Activated T-cell treated with anti-CD3 and anti-CD28 coated beads, Interleukin-2, amount 50 U/mL, for 24 hours (primary cell): Measurements from ENCODE around the gene TAOK1.

Experiments used
- DNase-seq: peaks from one replicate; pipeline ENCODE4 v3.0.0-alpha.2; 2020
- H3K27ac Mint-ChIP-seq: 2 replicates; pipeline ENCODE4 v1.8.0; 2020; ENCODE audit warnings: mild to moderate bottlenecking, mixed read lengths
- H3K27me3 Mint-ChIP-seq: 2 replicates; pipeline ENCODE4 v1.8.0; 2020; ENCODE audit warnings: mixed read lengths
- H3K36me3 Mint-ChIP-seq: 2 replicates; pipeline ENCODE4 v1.8.0; 2020; ENCODE audit warnings: low read depth, mixed read lengths
- H3K4me1 Mint-ChIP-seq: 2 replicates; pipeline ENCODE4 v1.8.0; 2020; ENCODE audit warnings: low read depth, mixed read lengths
- H3K4me3 Mint-ChIP-seq: 2 replicates; pipeline ENCODE4 v1.8.0; 2020; ENCODE audit warnings: mild to moderate bottlenecking, moderate library complexity, mixed read lengths
- H3K9me3 Mint-ChIP-seq: 2 replicates; pipeline ENCODE4 v1.8.0; 2020; ENCODE audit warnings: mixed read lengths

Gene TAOK1

DNA sequence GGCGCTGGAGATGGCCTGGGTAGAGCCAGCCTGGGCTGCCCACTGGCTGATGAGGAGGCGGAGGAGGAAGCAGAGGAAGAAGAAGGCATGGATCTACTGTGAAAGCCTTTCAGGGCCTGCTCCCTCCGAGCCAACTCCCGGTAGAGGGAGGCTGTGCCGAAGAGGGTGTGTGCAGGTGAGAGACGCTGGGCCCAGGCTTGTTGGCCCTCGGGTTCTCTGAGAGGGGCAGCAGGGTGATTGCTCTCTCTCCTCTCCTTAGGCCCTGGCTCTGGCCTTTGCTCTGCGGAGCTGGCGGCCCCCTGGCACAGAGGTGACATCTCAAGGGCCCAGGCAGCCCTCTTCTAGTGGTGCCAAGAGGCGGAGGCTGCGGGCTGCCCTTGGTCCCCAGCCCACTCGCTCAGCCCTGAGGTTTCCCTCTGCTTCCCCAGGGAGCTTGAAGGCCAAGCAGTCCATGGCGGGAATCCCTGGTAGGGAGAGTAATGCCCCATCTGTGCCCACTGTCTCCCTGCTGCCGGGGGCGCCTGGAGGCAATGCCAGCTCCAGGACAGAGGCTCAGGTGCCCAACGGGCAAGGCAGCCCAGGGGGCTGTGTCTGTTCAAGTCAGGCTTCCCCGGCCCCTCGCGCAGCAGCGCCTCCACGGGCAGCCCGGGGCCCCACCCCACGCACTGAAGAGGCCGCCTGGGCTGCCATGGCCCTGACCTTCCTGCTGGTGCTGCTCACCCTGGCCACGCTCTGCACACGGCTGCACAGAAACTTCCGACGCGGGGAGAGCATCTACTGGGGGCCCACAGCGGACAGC, 181.9 kb downstream of the TAOK1 start:
- Mint-ChIP-seq H3K27ac (peak overlapping the region; percentile 59), H3K4me3 (no peak overlapping the region), H3K9me3 (no peaks in the 10 kb centered on the region), H3K36me3 (peaks cover 53% of the 10 kb centered on the region), H3K27me3 (no peaks in the 10 kb centered on the region), H3K4me1 (peaks cover 27% of the 10 kb centered on the region)
- DNase-seq = peak; percentile 44

- Mint-ChIP-seq H3K4me1 (peaks cover 25% of the 10 kb centered on the region), H3K27ac (peak overlapping the region; percentile 55), H3K4me3 (no peak overlapping the region), H3K9me3 (no peaks in the 10 kb centered on the region), H3K27me3 (no peaks in the 10 kb centered on the region), H3K36me3 (peaks cover 58% of the 10 kb centered on the region)
- DNase-seq = peak; percentile 79
These were observed 182.8 kb downstream of the TAOK1 start for GRCh38 chr17:29572691-29573557.

DNA sequence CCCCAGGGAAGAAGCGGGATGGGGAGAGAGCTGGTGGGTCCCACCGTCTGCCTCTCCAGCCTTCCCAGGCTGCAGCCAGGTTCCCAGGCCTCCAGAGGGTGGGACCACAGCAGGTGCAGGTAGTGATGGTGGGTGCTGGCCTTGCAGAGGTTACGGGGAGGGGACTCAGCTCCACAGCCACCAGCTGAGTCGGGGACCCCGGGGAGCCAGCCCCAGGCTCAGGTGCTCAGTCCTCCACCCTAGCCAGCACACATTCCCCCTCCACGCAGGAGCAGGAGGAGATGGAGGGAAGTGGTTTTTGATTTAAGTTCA, 183.4 kb downstream of the TAOK1 start:
- no peaks in the 10 kb centered on the region for H3K9me3 Mint-ChIP-seq

GRCh38 chr17:29573871-29574731, 183.9 kb downstream of the TAOK1 start:
- Mint-ChIP-seq H3K27me3 (no peaks in the 10 kb centered on the region), H3K4me1 (peaks cover 21% of the 10 kb centered on the region), H3K4me3 (no peak overlapping the region), H3K36me3 (peaks cover 66% of the 10 kb centered on the region), H3K9me3 (no peaks in the 10 kb centered on the region), H3K27ac (peak overlapping the region; percentile 55)
- no peak for DNase-seq

More for the DNA sequence above, 183.4 kb downstream of the TAOK1 start:
- DNase-seq = no peak
- Mint-ChIP-seq H3K27ac (peak overlapping the region; percentile 55), H3K4me1 (peaks cover 23% of the 10 kb centered on the region), H3K27me3 (no peaks in the 10 kb centered on the region), H3K4me3 (no peak overlapping the region), H3K36me3 (peaks cover 62% of the 10 kb centered on the region)

- no peak overlapping the region for H3K4me3 Mint-ChIP-seq
- H3K27ac Mint-ChIP-seq = peak overlapping the region; percentile 34
These were observed 184.8 kb downstream of the TAOK1 start for GRCh38 chr17:29574732-29575510.

GRCh38 chr17:29575511-29576213, 185.5 kb downstream of the TAOK1 start:
- Mint-ChIP-seq H3K4me1 (peaks cover 24% of the 10 kb centered on the region), H3K27me3 (no peaks in the 10 kb centered on the region), H3K4me3 (no peak overlapping the region), H3K27ac (peak overlapping the region; percentile 34), H3K9me3 (no peaks in the 10 kb centered on the region), H3K36me3 (peaks cover 79% of the 10 kb centered on the region)
- DNase-seq = no peak

More at GRCh38 chr17:29574732-29575510, 184.8 kb downstream of the TAOK1 start:
- Mint-ChIP-seq H3K4me1 (peaks cover 19% of the 10 kb centered on the region), H3K9me3 (no peaks in the 10 kb centered on the region), H3K36me3 (peaks cover 74% of the 10 kb centered on the region), H3K27me3 (no peaks in the 10 kb centered on the region)
- peak; percentile 20 for DNase-seq

GRCh38 chr17:29576214-29577000, 186.2 kb downstream of the TAOK1 start:
- H3K36me3 Mint-ChIP-seq = peaks cover 84% of the 10 kb centered on the region
- H3K4me3 Mint-ChIP-seq = no peak overlapping the region

DNA sequence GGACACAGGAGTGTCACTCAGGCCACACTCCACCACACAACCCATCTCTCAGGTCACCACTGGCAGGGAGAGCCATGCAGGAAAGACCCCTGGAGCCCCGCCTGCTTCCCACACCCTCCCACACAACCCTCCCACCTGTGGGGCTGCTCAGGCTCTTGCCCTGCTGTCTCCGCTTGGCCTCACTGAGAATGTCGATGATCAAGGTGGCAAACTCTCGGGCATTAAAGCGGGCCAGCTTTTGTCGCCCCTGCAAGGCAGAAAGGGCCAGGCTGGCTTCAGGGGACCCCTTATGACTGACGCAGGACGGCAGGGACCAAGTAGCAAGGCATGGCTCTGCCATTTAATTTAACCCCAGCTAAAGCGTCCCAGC, 186.8 kb downstream of the TAOK1 start:
- no peaks in the 10 kb centered on the region for H3K27me3 Mint-ChIP-seq
- H3K4me3 Mint-ChIP-seq = no peak overlapping the region
- H3K9me3 Mint-ChIP-seq = no peaks in the 10 kb centered on the region
- DNase-seq = no peak
- H3K4me1 Mint-ChIP-seq = peaks cover 27% of the 10 kb centered on the region
- H3K27ac Mint-ChIP-seq = no peak overlapping the region
- H3K36me3 Mint-ChIP-seq = peaks cover 90% of the 10 kb centered on the region

More at GRCh38 chr17:29576214-29577000, 186.2 kb downstream of the TAOK1 start:
- Mint-ChIP-seq H3K27me3 (no peaks in the 10 kb centered on the region), H3K9me3 (no peaks in the 10 kb centered on the region), H3K4me1 (peaks cover 27% of the 10 kb centered on the region), H3K27ac (no peak overlapping the region)
- no peak for DNase-seq

- no peak for DNase-seq
- Mint-ChIP-seq H3K27ac (no peak overlapping the region), H3K27me3 (no peaks in the 10 kb centered on the region), H3K4me1 (peaks cover 31% of the 10 kb centered on the region), H3K36me3 (peaks cover 96% of the 10 kb centered on the region), H3K9me3 (no peaks in the 10 kb centered on the region), H3K4me3 (no peak overlapping the region)
These were observed 187.4 kb downstream of the TAOK1 start for GRCh38 chr17:29577385-29578211.

GRCh38 chr17:29578626-29579485, 188.7 kb downstream of the TAOK1 start:
- peaks cover 25% of the 10 kb centered on the region for H3K4me1 Mint-ChIP-seq
- DNase-seq = no peak
- H3K9me3 Mint-ChIP-seq = no peaks in the 10 kb centered on the region
- no peak overlapping the region for H3K4me3 Mint-ChIP-seq
- peaks cover 100% of the 10 kb centered on the region for H3K36me3 Mint-ChIP-seq
- peak overlapping the region; percentile 27 for H3K27ac Mint-ChIP-seq
- no peaks in the 10 kb centered on the region for H3K27me3 Mint-ChIP-seq

DNA sequence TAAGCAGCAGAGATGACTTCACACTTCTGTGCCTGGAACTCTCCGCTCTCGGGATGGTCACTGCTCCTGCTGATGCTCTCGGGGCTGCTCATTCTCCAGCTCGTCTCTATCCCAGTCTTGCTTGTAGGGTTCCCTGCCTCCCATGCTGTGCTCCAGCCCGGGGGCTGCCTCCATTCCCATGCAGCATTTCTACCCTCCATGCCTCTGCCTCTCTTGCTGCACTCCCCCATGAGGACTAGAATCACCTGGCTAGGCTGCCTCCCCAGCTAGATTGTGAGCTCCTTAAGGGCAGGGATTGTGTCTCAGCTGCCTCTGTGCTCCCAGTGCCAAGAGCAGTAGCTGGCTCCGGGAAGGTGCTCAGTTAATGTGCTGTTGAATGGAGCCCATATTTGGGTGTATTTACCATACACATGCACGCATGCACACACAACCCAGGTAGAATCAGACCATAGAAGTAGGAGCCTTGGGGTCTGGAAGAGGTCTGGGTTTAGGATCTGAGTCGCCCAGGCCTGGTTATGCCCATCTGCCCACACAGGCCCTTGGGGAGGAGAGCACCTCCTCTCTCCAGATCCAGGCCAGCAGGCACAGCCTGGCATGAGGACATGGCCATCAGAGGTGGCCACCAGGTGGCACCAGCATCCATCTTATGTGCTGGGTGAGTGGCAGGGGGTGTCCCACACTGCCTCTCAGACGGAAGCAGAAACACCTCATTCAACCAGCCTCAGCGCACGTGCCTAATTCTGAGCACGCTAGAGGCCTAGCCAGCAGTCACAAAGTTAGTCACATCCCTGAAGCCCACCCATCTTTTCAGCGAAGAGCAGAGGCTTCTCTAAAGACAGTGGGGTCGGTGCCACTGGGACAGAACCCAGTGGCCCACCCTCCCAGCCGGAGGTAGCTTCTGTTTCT, 190.0 kb downstream of the TAOK1 start:
- H3K4me3 Mint-ChIP-seq = no peak overlapping the region
- H3K27ac Mint-ChIP-seq = peak overlapping the region; percentile 83
- H3K36me3 Mint-ChIP-seq = peaks cover 92% of the 10 kb centered on the region
- H3K4me1 Mint-ChIP-seq = peaks cover 34% of the 10 kb centered on the region
- peak; percentile 92 for DNase-seq
- H3K27me3 Mint-ChIP-seq = no peaks in the 10 kb centered on the region
- H3K9me3 Mint-ChIP-seq = no peaks in the 10 kb centered on the region
